Measurements from ENCODE around the gene PRDM11. TPM values are rescaled to one million over a fixed set of nuclear protein-coding genes. Genes with fewer than 3 reads are reported as not detected.

Gene PRDM11
- total RNA-seq, 1 donor from 2014 or later = 13.1 TPM

DNA sequence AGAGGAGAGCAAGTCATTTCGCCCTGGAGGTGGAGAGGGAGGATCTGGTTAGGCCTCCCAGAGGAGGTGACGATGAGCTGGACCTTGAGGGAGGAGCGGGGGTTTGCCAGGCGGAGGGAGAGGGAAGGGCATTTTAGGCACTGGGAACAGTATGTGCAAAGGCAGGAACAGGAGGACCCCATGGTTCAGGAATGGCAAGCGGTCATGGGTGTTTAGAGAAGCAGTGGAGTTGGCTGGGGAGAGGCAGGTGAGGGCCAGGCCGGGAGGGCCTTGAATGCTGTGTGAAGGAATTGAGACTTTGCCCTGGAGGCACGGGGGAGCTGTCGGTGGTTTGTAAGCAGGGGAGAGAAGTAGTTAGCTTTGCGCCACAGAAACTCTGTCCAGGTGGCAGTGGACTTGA is 10.3 kb downstream of the PRDM11 start:
- no peak overlapping the region for H3K4me3 Mint-ChIP-seq
- no peaks in the 10 kb centered on the region for H3K36me3 Mint-ChIP-seq (ENCODE audit: low read depth)
- DNase-seq (ENCODE audit: low read depth, low spot score) = no peak
- peak overlapping the region; percentile 10 for H3K27ac Mint-ChIP-seq (ENCODE audit: unreplicated experiment)
- H3K27me3 Mint-ChIP-seq (ENCODE audit: low read depth) = no peaks in the 10 kb centered on the region
- TF ChIP-seq, protein P1, sequence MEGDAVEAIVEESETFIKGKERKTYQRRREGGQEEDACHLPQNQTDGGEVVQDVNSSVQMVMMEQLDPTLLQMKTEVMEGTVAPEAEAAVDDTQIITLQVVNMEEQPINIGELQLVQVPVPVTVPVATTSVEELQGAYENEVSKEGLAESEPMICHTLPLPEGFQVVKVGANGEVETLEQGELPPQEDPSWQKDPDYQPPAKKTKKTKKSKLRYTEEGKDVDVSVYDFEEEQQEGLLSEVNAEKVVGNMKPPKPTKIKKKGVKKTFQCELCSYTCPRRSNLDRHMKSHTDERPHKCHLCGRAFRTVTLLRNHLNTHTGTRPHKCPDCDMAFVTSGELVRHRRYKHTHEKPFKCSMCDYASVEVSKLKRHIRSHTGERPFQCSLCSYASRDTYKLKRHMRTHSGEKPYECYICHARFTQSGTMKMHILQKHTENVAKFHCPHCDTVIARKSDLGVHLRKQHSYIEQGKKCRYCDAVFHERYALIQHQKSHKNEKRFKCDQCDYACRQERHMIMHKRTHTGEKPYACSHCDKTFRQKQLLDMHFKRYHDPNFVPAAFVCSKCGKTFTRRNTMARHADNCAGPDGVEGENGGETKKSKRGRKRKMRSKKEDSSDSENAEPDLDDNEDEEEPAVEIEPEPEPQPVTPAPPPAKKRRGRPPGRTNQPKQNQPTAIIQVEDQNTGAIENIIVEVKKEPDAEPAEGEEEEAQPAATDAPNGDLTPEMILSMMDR (conservative IDR thresholded peaks at IDR 0.05) = no peak
- H3K9me3 Mint-ChIP-seq = no peaks in the 10 kb centered on the region
- H3K4me1 Mint-ChIP-seq = peaks cover 14% of the 10 kb centered on the region

DNA sequence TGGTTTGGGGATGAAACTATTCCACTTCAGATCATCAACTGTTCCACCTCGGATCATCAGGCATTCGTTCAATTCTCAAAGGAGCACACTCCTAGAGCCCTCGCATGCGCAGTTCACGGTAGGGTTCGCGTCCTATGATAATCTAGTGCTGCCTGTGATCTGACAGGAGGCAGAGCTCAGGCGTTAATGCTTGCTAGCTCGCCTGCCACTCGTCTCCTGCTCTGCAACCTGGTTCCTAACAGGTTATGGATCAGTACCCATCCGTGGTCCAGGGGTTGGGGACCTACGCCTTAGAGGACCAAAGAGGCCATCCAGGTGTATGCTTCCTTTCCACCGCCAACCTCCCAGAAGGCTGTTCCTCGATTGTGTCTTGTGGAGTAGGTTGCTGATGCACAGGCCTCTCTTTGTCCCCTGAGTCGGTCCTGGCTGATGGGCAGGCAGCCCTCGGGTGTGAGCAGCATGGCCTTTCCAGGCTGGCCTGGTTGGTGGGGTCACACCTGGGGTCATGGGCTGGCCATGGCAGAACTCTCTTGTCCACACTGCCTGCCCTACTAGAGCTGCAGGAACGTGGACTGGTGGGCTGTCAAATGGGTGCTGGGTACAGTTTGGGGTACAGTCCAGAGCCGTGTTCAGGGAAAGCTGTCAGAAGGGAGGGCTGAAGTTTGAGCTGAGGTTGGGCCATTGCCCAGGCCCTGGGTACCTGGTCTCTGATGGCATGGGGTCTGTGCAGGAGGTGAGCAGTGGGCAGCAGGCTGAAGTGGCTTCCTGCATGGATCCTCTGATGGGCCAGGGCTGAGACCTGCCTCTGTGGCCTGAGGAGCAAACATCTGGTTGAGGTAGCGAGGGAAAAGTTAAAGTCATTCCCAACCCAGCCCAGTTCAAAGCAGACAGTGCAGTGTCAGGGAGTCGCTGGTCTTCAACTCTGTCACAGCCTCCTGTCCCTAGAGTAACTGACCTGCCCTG is 11.1 kb downstream of the PRDM11 start:
- Mint-ChIP-seq H3K27ac (ENCODE audit: unreplicated experiment) (peak overlapping the region; percentile 71), H3K4me3 (no peak overlapping the region), H3K4me1 (peaks cover 15% of the 10 kb centered on the region), H3K36me3 (ENCODE audit: low read depth) (no peaks in the 10 kb centered on the region), H3K27me3 (ENCODE audit: low read depth) (no peaks in the 10 kb centered on the region), H3K9me3 (no peaks in the 10 kb centered on the region)
- TF ChIP-seq, protein P1 (conservative IDR thresholded peaks at IDR 0.05) = no peak
- no peak for DNase-seq (ENCODE audit: low read depth, low spot score)

DNA sequence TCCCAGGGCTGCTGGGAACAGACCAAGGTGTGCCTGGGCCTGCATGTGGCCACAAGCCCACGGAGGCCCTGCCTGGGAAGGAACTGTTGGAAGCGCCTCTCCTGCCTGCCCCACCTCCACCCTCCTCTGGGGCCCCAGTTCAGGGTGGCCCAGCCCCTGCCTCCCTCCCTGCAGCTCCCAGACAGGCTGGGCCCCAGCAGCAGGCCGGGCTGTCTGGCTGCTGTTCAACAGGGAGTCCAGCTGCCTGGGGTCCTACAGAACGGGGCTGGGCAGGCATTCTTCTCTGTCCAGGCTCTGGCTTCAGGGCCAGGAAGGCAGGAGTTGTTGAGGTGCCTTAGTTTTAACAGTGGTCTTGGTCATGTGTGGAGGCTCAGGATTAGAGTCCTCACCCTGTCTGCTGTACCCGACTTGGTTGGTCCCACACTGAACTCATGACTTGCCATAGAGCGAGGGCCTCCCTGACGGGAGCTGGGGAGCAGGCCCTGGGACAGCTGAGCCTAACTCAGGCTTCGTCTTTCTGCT is 11.8 kb downstream of the PRDM11 start:
- no peak overlapping the region for H3K4me3 Mint-ChIP-seq
- no peaks in the 10 kb centered on the region for H3K27me3 Mint-ChIP-seq (ENCODE audit: low read depth)
- peak overlapping the region; percentile 71 for H3K27ac Mint-ChIP-seq (ENCODE audit: unreplicated experiment)
- DNase-seq (ENCODE audit: low read depth, low spot score) = no peak
- TF ChIP-seq, protein P1 (conservative IDR thresholded peaks at IDR 0.05) = no peak
- H3K9me3 Mint-ChIP-seq = no peaks in the 10 kb centered on the region
- H3K36me3 Mint-ChIP-seq (ENCODE audit: low read depth) = no peaks in the 10 kb centered on the region
- peaks cover 18% of the 10 kb centered on the region for H3K4me1 Mint-ChIP-seq

DNA sequence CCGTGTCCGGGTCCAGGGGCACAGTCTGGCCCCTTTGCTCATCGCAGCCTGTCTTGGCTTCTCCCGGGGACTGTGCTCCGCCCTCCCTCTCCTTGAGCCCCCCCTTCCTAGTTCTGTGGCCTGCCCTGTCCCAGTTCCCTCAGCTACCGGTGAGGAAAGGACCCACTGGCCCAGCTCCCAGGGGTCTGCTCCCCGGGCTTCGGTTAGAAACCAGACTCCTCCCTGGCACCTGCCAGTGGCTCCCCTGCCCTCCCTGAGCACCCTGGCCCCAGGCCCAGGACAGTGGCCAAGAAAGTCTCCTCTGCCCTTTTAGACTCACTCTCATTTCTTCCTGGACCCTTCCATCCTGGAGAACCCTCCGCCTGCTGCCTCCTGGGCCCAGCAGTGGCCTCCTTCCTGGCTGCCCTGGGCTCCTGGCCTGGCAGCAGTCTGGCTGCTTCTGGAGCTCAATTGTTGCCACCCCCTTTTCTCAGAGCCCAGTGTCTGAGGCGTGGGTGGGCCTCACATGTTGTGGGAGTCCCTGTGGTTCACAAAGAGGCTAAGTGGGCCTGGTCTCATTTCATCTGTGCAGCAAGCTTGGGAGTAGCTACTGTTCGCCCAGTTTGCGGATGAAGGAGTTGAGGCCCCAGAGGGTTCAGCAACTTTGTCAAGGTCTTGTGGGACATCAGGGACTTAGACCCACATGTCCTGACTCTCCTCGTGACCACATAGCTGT is 12.6 kb downstream of the PRDM11 start:
- DNase-seq (ENCODE audit: low read depth, low spot score) = no peak
- H3K36me3 Mint-ChIP-seq (ENCODE audit: low read depth) = no peaks in the 10 kb centered on the region
- TF ChIP-seq, protein P1 (conservative IDR thresholded peaks at IDR 0.05) = no peak
- no peaks in the 10 kb centered on the region for H3K27me3 Mint-ChIP-seq (ENCODE audit: low read depth)
- H3K9me3 Mint-ChIP-seq = no peaks in the 10 kb centered on the region
- H3K4me3 Mint-ChIP-seq = no peak overlapping the region
- H3K4me1 Mint-ChIP-seq = peaks cover 18% of the 10 kb centered on the region
- no peak overlapping the region for H3K27ac Mint-ChIP-seq (ENCODE audit: unreplicated experiment)

DNA sequence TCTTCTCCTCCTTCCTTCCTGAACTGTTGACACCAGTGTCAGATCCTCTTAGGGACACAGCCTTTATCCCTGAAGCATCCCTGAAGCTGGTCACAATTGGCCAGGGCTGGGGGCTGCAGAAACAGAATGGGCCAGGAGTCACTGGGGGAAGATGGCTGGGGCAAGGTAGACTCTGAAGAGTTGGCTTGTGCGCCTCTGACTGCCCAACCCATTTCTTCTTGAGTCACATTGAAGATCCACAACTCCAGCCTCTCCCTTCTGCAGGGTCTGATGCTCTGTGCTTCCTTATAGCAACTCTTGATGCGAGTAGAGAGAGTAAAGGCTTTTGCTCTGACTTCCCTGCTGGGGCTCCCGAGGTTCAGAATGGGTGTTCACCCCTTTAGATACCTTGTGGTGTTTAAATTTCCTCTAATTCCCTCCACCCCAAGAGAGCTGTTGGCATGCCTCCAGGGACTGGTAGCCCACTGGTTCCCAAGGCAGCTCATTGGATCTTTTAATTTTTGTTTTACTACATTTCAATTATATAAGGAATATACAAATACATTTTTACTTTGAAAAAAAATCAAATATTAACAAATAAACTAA is 13.4 kb downstream of the PRDM11 start:
- no peaks in the 10 kb centered on the region for H3K36me3 Mint-ChIP-seq (ENCODE audit: low read depth)
- H3K27ac Mint-ChIP-seq (ENCODE audit: unreplicated experiment) = no peak overlapping the region
- H3K4me3 Mint-ChIP-seq = no peak overlapping the region
- no peak for DNase-seq (ENCODE audit: low read depth, low spot score)
- no peaks in the 10 kb centered on the region for H3K27me3 Mint-ChIP-seq (ENCODE audit: low read depth)
- H3K4me1 Mint-ChIP-seq = peaks cover 18% of the 10 kb centered on the region
- TF ChIP-seq, protein P1 (conservative IDR thresholded peaks at IDR 0.05) = no peak
- no peaks in the 10 kb centered on the region for H3K9me3 Mint-ChIP-seq

Measured in neural crest cell (in vitro differentiated cells).